SU-DHL-6 (cell line): ENCODE results near the gene SEMA3B.

Experiments
- EZH2phosphoT487 ChIP-seq: fragments of 200-600 bp; sonication (generic), shearing (Covaris generic); conservative IDR thresholded peaks from 2 replicates; pipeline ENCODE4 v1.6.1; 2018; ENCODE audit warnings: mild to moderate bottlenecking, antibody characterized with exemption, low read length, moderate library complexity, mixed read lengths
- TF ChIP-seq, protein P1 (sequence below): fragments of 200-600 bp; sonication (generic); IDR thresholded peaks from one replicate; pipeline ENCODE4 v1.5.1; 2017; ENCODE audit warnings: antibody characterized with exemption, mild to moderate bottlenecking, low read length, moderate library complexity; ENCODE audit not compliant: insufficient read depth, poor library complexity, severe bottlenecking

DNA sequence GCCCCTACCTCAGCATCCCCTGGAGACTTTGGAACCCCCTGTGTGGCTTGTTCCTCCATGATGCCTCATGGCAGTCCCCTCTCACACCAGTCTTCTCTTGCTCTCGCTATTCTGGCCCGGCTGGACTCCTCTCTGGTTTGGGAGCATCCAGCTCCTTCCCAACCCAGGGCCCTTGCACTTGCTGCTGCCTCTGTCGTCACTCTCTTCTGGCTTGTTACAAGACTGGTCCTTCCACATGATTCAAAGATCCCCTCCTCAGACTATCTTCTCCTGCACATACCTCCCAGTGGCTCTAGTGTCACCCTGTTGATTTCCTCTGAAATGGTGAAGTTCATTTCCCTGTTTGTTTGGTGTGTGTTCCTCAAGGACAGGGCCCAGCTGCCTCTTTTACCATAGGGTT is 39.5 kb upstream of the SEMA3B start:
- TF ChIP-seq, protein P1, sequence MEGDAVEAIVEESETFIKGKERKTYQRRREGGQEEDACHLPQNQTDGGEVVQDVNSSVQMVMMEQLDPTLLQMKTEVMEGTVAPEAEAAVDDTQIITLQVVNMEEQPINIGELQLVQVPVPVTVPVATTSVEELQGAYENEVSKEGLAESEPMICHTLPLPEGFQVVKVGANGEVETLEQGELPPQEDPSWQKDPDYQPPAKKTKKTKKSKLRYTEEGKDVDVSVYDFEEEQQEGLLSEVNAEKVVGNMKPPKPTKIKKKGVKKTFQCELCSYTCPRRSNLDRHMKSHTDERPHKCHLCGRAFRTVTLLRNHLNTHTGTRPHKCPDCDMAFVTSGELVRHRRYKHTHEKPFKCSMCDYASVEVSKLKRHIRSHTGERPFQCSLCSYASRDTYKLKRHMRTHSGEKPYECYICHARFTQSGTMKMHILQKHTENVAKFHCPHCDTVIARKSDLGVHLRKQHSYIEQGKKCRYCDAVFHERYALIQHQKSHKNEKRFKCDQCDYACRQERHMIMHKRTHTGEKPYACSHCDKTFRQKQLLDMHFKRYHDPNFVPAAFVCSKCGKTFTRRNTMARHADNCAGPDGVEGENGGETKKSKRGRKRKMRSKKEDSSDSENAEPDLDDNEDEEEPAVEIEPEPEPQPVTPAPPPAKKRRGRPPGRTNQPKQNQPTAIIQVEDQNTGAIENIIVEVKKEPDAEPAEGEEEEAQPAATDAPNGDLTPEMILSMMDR = no peak
- TF ChIP-seq EZH2phosphoT487 = no peak
